Fibroblast of skin of right quadriceps (primary cell): ENCODE measurements around the gene KLK12.
"Not testable (repeated sequence)": the region's sequence is repeated elsewhere in the genome, so short reads cannot be mapped to it uniquely, and the experiment has no call there.

Source experiments
- DNase-seq: peaks from one replicate; pipeline ENCODE4 v3.0.0-alpha.2; 2013

KLK12 gene

DNA sequence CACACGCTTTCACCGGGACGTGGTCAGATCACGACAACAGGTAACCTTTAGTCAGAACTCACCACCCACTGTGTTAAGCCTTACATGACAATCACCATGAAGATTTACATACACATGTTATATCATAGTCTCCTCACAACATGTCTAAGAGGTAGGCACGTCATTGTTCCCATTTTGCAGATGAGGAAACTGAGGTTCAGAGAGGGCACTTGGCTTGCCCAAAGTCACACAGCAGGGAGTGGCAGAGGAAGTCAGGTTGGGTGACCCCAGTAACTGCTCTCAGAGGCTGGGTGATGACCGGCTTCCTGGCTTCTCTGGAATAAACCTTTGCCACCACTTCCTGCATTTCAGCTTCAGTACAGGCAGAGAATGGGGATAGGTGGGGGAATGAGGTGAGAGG, 20.6 kb downstream of the KLK12 start:
- no peak for DNase-seq

DNA sequence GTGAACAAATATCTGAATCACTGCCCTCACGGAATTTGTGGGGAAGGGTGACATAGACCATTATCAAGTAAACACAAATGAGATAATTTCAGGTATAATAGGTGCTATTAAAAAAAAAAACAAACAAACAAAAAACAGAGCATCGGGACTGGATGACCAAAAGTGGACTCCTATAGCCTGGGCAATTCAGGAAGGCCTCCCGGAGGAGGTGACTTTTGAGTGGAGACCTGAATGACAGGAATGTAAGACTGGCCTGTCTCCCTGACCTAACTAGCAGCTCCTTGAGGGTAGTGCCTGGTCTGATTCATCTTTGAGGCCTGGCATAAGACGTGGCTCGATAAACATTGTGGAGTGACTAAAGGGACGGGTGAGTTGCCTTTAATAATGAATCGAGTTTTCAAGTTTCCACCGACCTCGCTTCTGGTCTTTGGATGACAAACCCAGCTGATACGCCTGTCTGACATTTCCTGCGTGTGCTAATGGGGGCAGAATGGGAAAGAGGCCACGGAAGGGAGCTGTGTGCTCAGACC, 22.1 kb downstream of the KLK12 start:
- no peak for DNase-seq

DNA sequence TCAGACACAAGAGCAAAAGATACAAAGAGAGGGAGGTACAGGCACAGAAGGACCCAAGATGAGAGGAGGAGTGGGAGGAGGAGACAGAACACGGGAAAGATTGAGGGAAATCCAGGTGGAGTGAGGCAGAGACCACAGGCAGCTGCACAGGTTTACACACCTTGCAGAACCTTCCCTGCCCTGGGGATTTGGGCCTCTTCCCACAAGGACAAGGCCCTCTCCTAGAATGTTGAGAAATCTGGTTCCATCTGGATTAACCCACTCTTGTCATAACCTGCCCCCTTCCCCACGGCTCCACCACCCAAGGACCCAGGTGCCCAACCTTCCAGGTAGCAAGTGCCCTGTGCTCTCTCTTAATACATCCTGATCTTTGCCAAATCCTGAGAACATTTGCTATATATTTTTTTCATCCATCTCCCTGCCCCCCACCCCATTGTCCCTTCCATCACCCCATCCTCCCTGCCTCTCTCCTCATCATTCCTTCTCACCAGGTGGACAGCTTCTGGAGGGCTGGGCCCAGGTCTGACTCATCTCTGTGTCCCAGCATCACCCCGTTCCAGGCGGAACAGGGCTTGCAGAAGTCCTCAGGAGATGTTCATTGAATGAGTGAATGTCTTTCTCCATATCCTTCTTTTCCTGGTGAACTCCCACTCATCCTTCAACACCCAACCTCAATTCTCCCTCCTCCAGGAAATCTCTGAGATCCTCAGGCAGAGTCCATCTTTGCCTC, 24.6 kb downstream of the KLK12 start:
- DNase-seq, result no peak

DNA sequence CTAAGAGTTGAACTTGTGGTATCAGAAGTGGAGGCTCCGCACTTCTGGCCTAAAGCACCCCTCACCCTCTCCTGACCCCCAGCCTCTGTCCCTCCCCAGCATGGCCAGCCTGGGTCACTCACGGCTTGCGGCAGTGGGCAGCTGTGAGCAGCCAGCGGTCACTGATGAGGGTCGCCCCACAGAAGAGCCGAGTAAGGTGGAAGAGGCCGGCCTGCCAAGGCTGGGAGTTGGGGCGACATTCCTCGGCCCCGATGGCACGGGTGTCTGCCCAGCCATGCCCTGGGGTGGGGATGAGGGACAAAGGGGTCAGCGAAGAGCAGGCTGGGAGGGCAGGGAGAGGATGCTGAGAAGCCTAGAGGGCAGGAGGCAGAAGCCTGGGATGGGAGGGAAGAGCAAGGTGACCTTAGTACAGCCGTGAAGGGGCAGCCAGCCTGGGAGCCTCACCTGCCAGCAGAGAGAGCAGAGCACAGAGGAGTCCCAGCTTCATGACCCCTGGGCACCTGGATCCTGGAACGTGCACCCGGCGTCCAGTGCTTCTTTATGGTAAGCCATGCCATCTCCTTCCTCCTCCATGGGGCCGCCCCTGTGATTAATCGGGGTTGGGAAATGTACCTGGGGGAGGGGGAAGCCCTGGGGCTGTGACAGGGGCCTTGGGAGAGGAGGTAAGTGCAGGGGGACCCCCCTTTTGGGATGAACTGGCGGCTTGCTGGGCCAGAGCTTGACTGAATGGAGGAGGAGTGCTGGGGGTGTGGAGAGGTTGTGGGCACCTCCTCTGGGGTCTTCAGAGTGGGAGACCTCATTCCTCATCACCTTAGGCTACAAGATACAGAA, 25.5 kb downstream of the KLK12 start:
- DNase-seq, result no peak

DNA sequence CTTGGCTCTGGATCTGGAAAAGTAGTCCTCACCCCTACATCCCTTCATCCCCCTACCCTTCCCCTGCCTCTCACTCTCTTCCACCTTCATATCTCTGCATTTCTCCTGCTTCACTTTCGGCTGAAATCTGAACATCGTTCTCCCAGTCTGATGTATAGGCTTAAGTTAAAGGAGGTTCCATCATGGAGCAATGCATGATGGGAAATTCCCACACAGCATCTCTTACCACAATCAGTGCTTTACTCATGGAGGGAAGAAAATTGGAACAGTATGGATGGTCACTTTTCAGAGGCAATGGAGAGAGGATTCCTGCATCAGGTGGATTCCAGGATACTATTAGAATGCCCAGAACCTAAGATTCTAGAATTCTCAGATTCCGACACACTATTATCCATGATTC, 27.3 kb downstream of the KLK12 start:
- DNase-seq, result no peak

DNA sequence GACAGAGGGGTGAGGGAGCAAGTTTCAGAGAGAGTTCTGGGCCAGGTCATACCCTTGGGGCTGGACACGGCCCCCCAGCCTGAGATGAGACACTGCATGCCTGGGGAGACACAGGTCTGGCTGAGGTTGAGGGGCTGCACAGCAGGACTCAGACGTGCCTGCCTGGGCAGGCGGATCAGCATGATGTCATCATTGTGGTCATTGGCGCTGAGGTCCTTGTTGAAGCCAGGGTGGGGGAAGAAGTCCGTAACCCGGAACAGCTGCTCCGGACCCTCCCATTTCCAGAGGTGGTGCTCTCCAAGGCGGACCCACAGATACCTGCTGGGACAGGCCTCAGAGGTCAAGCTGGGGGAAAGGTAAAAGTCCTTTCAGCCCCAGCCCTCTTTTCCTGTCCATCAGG, 28.4 kb downstream of the KLK12 start:
- no peak for DNase-seq

DNA sequence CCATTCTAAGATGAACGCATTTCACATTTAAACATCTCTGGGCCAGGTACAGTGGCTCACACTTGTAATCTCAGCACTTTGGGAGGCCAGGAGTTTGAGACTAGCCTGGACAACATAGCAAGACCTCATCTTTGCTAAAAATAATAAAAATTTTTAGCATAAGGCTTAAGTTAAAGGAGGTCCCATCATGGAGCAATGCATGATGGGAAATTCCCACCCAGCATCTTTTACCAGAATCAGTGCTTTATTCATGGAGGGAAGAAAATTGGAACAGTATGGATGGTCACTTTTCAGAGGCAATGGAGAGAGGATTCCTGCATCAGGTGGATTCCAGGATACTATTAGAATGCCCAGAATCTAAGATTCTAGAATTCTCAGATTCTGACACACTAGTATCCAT, 29.6 kb downstream of the KLK12 start:
- DNase-seq, result no peak

DNA sequence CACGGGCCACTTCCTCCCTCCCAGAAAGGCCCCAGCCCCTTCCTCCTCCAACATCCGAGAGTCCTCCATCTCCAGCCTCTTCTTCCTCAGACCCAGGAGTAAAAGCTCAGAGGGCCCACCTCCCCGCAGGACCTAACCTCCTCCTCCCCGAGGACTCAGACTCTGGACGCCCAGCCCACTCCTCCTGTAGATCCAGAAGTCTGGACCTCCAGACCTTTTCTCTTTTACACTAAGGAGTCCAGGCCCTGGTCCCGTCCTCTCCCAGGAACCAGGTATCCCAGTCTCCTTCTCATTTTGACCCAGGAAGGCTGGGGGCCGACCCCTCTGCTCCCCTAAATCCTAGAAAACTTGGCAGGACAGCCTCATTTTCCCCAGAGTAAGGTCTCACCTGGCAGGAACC, 31.5 kb downstream of the KLK12 start:
- no peak for DNase-seq

DNA sequence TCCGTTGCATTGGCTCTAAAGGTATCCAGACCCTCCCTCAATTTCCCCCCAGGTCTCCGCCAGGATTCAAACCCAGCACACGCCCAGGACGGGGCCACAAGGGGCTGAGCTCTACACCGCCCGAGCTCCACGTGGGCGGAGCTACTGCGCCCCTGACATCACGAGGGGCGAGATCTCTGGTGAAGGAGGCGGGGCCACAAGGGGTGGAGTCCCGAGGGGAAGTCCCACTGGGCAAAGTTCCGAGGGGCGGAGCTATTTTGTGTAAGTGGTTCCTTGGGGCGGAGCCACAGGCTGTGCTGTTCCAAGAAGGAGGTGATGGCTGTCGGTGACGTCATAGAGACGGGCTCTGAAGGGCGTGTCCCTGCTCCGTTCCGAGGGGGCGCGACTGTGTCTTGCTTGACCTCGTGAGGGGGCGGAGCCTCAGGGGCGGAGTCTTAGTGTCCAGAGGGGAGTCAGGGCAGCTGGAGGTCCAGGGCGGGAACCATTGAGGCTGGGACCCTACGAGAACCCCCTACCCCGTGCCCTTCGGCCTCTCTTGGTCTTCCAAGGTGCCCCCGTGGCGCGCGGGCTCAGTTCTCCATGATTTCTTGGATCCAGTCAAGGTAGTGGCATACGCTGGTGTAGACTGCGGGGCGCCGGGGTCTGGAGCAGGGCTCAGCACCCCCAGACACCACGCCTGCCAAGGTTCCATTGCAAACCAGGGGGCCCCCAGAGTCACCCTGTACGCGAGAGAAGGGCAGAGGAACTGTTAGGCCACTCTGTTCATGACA, 32.1 kb downstream of the KLK12 start:
- no peak for DNase-seq

DNA sequence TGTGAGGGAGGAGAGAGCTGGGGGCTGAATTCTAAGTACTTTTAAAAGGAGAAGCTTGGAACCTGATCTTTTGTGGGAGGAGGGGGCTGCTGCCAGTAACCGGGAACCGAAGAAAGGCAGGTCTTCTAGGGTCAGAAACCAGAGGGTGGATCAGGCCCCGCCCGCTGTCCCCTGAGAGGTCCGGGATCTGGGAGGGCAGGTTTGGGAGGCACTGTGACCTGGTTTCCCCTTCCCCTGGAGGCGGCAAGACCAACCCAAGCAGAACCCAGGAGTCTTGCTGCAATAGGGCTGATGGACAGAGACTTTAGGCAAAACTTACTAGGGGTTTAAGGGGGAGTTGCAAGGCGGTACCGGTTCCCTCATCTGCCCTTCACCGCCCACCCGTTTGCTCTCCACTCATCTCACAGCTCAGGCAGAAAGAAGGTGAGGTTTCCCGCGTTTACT, 32.7 kb downstream of the KLK12 start:
- no peak for DNase-seq

DNA sequence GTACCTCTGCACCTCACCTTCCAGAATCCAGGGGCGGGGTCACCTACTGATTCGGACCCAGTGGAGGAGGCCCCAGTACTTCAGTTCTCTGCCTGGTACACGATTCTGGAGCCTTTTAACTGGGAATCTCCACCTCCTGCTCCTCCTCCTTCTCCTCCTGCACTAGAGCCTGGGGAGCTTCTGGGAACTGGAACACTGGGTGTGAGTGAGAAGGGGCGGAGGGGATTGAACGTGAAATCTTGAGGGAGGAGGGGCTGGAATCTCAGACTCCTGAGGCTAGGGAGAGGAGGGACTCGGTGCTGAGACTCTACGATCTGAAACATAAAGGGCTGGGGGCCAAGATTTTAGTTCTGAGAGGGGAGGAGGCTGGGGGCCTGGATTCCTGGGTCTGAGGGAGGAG, 33.3 kb downstream of the KLK12 start, which contains the start of gene KLK8:
KLK8 (minus strand) TSS at position 90 of the 400 bp plus-strand sequence. CDS start 437 bp downstream, outside the sequence.
- DNase-seq, result no peak

DNA sequence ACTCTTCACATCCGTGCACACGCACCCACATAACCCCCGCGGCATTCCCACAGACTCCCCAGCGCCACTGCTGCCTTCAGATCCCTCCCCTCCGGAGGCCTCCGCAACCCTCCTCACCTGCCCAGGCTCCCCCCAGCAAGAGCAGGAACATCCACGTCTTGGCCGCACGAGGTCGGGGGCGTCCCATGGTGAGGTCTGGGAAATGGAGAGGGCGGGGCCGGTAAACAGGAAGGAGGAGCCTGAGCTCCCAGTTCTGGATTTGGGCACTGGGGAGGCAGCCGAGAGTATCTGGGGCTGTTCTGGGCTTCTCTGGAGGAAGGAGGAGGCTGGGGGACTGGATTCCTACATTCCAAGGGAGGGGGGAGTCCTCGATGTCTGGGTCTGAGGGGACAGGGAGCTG, 33.8 kb downstream of the KLK12 start:
- DNase-seq, result no peak

DNA sequence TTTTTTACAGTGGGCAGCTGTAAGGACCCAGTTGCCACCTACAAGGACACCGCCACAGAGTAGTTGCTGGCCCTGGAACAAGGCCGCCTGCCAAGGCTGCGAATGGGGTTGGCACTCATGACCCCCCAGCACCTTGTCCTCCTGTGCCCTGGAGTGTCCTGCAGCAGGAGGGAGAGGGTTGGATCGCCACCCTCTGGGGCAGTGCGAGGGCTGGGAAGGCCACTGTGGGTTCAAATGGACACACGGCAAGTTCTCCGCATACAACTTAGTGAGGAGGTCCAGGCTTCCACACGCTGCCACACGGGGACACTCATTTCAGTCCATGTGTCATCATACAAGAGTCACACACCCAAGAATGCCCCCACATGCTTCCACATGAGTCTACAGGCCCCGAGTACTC, 34.4 kb downstream of the KLK12 start:
- no peak for DNase-seq

DNA sequence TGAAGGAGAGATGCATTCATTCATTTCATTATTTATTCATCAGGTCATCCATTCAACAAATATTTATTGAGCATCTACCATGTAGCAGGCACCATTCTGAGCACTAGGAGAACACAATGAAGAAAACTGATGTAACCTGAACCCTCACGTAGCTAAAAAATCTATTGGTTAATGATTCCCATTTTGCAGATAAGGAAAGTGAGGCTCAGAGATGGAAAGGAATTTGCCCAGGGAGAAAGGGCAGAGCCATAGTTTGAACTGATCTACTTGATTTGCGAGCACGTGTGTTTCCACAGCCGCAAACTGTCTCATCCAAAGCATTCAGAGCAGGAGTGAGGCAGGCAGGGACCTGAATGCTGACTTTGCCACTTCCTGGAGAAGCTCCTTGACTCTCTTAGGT, 36.1 kb downstream of the KLK12 start:
- no peak for DNase-seq

DNA sequence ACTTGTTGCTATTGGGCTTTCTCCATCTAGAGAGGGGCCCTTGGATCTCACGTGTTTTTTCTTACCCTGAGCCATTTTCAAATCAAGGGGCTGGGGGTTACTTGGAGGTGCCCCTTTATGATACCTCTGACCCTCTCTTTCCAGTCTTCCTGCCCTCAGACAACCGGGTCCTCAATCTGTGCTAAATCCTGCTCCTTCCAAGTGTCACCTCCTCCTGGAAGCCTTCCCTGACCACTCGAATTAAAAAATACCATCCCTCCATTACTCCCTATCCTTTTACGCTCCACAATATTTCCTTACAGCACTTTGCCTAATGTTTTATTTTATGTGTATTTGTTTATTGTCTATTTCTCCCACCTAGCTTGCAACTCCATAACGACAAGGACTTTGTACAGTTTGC, 36.7 kb downstream of the KLK12 start:
- DNase-seq, result no peak

DNA sequence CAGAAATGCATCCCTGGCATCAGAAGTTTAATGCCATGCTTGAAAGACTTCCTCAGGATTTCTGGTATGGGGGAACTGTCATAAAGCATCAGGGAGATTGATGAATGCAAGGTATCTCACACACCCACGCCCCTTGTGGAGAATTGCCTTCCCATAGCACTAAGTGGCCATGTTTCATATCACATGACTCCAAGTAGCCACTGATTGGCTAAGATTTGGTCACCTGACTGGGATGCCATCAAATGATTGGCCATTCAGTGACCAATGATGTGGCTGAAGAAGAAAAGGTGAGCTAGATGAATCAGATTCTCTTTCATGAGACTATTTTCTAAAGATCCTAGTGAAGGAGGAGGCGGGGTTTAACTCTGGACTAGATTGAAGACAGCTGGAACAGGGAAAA, 40.7 kb downstream of the KLK12 start:
- DNase-seq, result no peak

DNA sequence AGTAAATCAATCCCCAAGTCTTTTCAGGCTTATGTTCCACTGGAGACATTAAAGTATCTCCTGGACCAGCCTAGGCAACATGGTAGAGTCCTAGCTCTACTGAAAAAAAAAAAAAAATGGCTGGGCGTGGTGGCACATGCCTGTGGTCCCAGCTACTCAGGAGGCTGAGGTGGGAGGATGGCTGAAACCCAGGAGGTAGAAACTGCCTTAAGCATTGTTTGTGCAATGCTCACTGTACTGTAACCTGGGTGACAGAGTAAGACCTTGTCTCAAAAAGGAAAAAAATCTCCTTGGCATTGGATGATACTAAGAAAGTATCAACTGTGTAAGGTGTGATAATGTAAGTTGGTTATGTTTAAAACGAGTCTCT, 42.2 kb downstream of the KLK12 start:
- no peak for DNase-seq

DNA sequence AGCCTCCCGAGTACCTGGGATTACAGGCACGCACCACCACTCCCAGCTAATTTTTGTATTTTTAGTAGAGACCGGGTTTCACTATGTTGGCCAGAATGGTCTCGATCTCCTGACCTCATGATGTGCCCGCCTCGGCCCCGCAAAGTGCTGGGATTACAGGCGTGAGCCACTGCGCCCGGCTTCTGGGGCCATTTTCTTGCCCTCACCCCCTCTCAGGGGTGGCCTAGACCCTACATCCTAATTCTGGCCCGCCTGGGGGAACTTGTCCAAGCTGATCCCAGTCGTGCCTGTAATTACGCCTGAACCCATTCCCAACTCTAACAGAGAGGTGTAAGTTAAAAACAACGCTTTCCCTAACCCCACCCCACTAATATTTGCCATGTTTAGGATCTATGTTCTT, 50.4 kb downstream of the KLK12 start:
- DNase-seq, result not testable (repeated sequence)

DNA sequence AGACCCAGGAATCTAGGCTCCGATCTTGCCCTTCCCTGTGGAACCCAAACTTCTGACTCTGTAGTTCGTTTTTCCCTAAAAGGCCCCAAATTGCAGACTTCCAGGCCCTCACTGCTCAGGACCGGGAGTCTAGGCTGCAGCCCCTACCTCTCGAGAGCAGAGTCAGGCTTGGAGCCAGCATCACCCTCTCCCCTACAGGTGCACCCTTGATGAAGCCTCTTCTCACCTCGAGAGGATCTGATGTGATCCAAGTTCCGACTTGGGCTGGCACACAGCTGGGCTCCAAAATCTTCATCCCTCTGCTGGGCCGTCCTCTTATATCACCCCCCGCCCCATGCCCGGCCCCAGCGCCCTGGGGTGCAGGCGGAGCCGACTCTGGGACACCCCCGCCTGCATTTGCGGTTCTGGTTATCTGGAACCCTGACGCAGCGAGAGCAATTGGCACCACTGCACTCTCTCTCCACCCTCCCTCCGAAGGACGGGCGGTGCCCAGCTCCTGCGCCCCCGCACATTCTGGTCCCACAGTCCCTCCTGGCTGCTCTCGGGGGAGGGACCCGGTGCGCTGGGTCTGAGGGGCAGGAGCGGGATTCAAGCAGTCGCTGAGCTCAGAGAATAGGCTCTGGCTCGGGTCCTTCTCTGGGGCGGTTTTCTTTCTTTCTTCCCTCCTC, 51.0 kb downstream of the KLK12 start, which contains the start of gene KLK7:
KLK7 (minus strand) TSS at position 293 of the 668 bp plus-strand sequence. CDS start 1,518 bp downstream, outside the sequence.
- no peak for DNase-seq

DNA sequence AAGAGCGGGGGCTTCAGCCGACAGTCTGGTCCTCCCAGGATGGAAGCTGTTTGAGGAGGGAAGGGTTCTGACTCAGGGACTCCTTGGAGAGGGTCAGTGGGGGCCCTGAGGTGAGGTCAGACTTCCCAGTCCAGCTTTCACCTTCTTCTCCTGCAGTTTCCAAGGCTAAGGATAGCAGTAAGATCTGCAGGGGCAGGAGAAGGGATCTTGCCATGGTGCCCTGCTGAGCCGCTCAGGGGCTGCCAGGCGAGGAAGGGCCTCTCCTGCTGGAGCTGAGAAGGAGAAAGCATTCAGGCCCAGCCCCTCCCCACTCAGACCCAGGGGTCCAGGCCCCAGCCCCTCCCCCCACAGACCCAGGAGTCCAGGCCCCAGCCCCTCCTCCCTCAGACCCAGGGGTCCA, 52.6 kb downstream of the KLK12 start:
- no peak for DNase-seq

DNA sequence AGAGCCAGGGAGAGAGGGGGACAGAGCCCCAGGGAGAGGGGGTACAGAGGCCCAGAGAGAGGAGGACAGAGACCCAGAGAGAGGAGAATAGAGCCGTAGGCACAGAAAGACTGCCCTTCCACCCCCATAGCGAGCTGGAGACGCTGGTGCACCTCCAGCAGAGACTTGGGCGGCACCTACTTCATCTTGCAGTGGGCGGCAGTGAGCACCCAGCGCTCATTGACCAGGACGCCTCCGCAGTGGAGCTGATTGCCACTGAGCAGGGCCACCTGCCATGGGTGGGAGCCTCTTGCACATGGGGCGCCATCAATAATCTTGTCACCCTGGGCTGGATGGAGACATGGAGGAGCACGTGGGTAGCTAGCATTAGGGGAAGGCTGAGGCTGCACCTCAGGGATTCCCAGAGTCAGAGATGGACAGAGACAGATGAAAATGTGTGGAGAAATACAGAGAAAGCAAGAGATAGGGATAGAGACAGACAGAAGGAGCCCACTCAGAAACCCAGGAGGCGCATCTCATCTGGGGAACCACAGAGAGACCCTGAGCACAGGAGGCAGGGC, 53.1 kb downstream of the KLK12 start:
- DNase-seq, result no peak

DNA sequence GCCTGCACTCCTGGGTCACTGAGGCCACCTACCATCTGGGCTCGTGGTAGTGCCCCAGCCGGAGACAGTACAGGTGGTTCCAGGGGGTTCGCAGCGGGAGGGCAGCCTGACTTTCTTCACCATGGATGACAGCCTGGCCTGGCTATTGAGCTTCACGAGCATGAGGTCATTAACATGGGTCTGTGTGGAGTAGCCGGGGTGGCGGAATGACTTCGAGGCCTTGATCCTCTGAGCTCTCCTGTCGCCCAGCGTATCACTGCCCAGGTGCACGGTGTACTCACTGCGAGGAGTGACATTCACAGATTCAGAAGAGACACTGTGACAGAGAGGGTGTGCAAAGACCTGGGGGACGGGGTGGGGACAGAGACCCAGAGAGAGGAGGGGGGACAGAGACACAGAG, 54.6 kb downstream of the KLK12 start:
- DNase-seq, result no peak
